Neural progenitor cell (in vitro differentiated cells): ENCODE measurements around the gene EFNA3.

Source experiments
- CTCF ChIP-seq: fragments of 200-600 bp; sonication (generic); IDR thresholded peaks from 2 replicates; pipeline ENCODE4 v1.5.1; 2017; ENCODE audit warnings: antibody characterized with exemption, mild to moderate bottlenecking
- EZH2 ChIP-seq: fragments of 200-600 bp; sonication (generic); IDR thresholded peaks from 2 replicates; pipeline ENCODE4 v1.6.1; 2017; ENCODE audit warnings: antibody characterized with exemption, mild to moderate bottlenecking, moderate library complexity
- EZH2phosphoT487 ChIP-seq: fragments of 200-600 bp; sonication (generic); IDR thresholded peaks from 2 replicates; pipeline ENCODE4 v1.6.1; 2017; ENCODE audit warnings: antibody characterized with exemption

- no peak for TF ChIP-seq CTCF
- TF ChIP-seq EZH2, result no peak
- TF ChIP-seq EZH2phosphoT487, result no peak
Measured at GRCh38 chr1:155030899-155031298, 47.7 kb upstream of the EFNA3 start.
